Neural cell (in vitro differentiated cells): ENCODE measurements around the gene ATP6V1F. TPM values are rescaled to one million over a fixed set of nuclear protein-coding genes. Genes with fewer than 3 reads are reported as not detected.

ENCODE experiments used
- H2AFZ ChIP-seq: fragments of 200-600, 300-800 bp; sonication (generic), shearing (Covaris generic); 2 replicates; pipeline ENCODE4 v1.6.0; 2014; ENCODE audit warnings: low read depth, mild to moderate bottlenecking, antibody characterized with exemption, low read length, moderate library complexity
- H3F3A ChIP-seq: fragments of 200-600 bp; shearing (Covaris generic); 2 replicates; pipeline ENCODE4 v1.6.1; 2016; ENCODE audit warnings: mild to moderate bottlenecking, moderate library complexity, mixed read lengths, antibody characterized with exemption, low read length; ENCODE audit not compliant: insufficient read depth, poor library complexity, severe bottlenecking
- H3K27ac ChIP-seq: fragments of 200-600, 300-800 bp; sonication (generic), shearing (Covaris generic); 2 replicates; pipeline ENCODE4 v1.5.1; 2014; ENCODE audit warnings: mild to moderate bottlenecking, low read length, moderate library complexity
- H3K27me3 ChIP-seq: fragments of 300-800, 200-600 bp; sonication (generic), shearing (Covaris generic); 2 replicates; pipeline ENCODE4 v1.6.0; 2014; ENCODE audit warnings: mild to moderate bottlenecking, low read depth, low read length, moderate library complexity; ENCODE audit not compliant: insufficient read depth
- H3K36me3 ChIP-seq: fragments of 300-800, 200-600 bp; sonication (generic), shearing (Covaris generic); 2 replicates; pipeline ENCODE4 v1.5.1; 2014; ENCODE audit warnings: mild to moderate bottlenecking, antibody characterized with exemption, low read length, moderate library complexity; ENCODE audit not compliant: insufficient read depth
- H3K4me2 ChIP-seq: fragments of 300-800, 200-600 bp; sonication (generic), shearing (Covaris generic); 2 replicates; pipeline ENCODE4 v1.6.0; 2014; ENCODE audit warnings: mild to moderate bottlenecking, low read length
- H3K4me3 ChIP-seq: fragments of 300-800, 200-600 bp; sonication (generic), shearing (Covaris generic); 2 replicates; pipeline ENCODE4 v1.5.1; 2014; ENCODE audit warnings: mild to moderate bottlenecking, low read length, moderate library complexity
- H3K79me2 ChIP-seq: fragments of 200-600 bp; shearing (Covaris generic); replicated peaks from 2 replicates; pipeline ENCODE4 v1.6.0; 2014; ENCODE audit warnings: mild to moderate bottlenecking, low read length, moderate library complexity; ENCODE audit not compliant: insufficient read depth
- H3K9ac ChIP-seq: fragments of 300-800, 200-600 bp; sonication (generic), shearing (Covaris generic); 2 replicates; pipeline ENCODE4 v1.6.1; 2016; ENCODE audit warnings: mild to moderate bottlenecking, low read length, mixed read lengths
- H3K9me2 ChIP-seq: fragments of 200-600 bp; shearing (Covaris generic); 2 replicates; pipeline ENCODE4 v1.6.1; 2016; ENCODE audit warnings: mild to moderate bottlenecking, low read length, mixed read lengths; ENCODE audit not compliant: insufficient read depth
- H3K9me3 ChIP-seq: fragments of 200-600, 300-800 bp; sonication (generic), shearing (Covaris generic); 2 replicates; pipeline ENCODE4 v1.6.1; 2016; ENCODE audit warnings: mild to moderate bottlenecking, mixed run types, low read length, moderate library complexity, mixed read lengths
- H4K20me1 ChIP-seq: fragments of 200-600 bp; shearing (Covaris generic); 2 replicates; pipeline ENCODE4 v1.6.1; 2016; ENCODE audit warnings: mild to moderate bottlenecking, mixed run types; ENCODE audit not compliant: insufficient read depth
- CTCF ChIP-seq: fragments of 450-650 bp; IDR thresholded peaks from 2 replicates; pipeline ENCODE4 v1.5.1; 2014; ENCODE audit warnings: antibody characterized with exemption, mild to moderate bottlenecking, moderate library complexity; ENCODE audit not compliant: poor library complexity, severe bottlenecking
- EP300 ChIP-seq: fragments of 450-650 bp; conservative IDR thresholded peaks from 2 replicates; pipeline ENCODE4 v1.6.1; 2014; ENCODE audit warnings: antibody characterized with exemption, mild to moderate bottlenecking, moderate library complexity; ENCODE audit not compliant: poor library complexity, severe bottlenecking
- EZH2 ChIP-seq: fragments of 200-600, 300-800 bp; shearing (Covaris generic), sonication (generic); IDR thresholded peaks from 2 replicates; pipeline ENCODE4 v1.6.1; 2014; ENCODE audit warnings: antibody characterized with exemption, low read length, borderline replicate concordance, mild to moderate bottlenecking; ENCODE audit not compliant: insufficient read depth, poor library complexity, severe bottlenecking
- MXI1 ChIP-seq: fragments of 450-650 bp; conservative IDR thresholded peaks from 2 replicates; pipeline ENCODE4 v1.6.1; 2014; ENCODE audit warnings: antibody characterized with exemption, mild to moderate bottlenecking; ENCODE audit not compliant: poor library complexity, severe bottlenecking
- POLR2AphosphoS5 ChIP-seq: IDR thresholded peaks from 2 replicates; pipeline ENCODE4 v1.6.1; 2012
- RAD21 ChIP-seq: fragments of 450-650 bp; conservative IDR thresholded peaks from 2 replicates; pipeline ENCODE4 v1.6.1; 2014; ENCODE audit warnings: antibody characterized with exemption, mild to moderate bottlenecking, moderate library complexity
- REST ChIP-seq: IDR thresholded peaks from 2 replicates; pipeline ENCODE4 v1.6.1; 2012; ENCODE audit warnings: borderline replicate concordance
- SMC3 ChIP-seq: fragments of 450-650 bp; conservative IDR thresholded peaks from 2 replicates; pipeline ENCODE4 v1.6.1; 2014; ENCODE audit warnings: antibody characterized with exemption, mild to moderate bottlenecking, moderate library complexity; ENCODE audit not compliant: poor library complexity
- TAF1 ChIP-seq: IDR thresholded peaks from 2 replicates; pipeline ENCODE4 v1.6.1; 2012; ENCODE audit warnings: low read depth
- polyA plus RNA-seq: library from polyadenylated mRNA; depleted of rRNA; stranded (reverse); fragments of >200 nt; gene quantifications from 2 replicates; pipeline ENCODE4 v1.2.3, GENCODE V29; 2014

The ATP6V1F gene
- polyA plus RNA-seq, 1 donor from 2014 or later: 246 TPM

- Histone ChIP-seq H3K27me3 (no peaks in the 10 kb centered on the region), H3F3A (no peaks in the 10 kb centered on the region), H4K20me1 (no peaks in the 10 kb centered on the region), H3K4me2 (no peak overlapping the region), H3K79me2 (no peaks in the 10 kb centered on the region), H3K9ac (no peak overlapping the region), H3K9me3 (no peaks in the 10 kb centered on the region), H2AFZ (no peak overlapping the region), H3K27ac (no peak overlapping the region), H3K36me3 (no peaks in the 10 kb centered on the region), H3K9me2 (no peaks in the 10 kb centered on the region), H3K4me3 (no peak overlapping the region)
- TF ChIP-seq POLR2AphosphoS5 (no peak), REST (no peak), SMC3 (no peak), RAD21 (no peak), MXI1 (no peak), EZH2 (no peak), EP300 (no peak), TAF1 (no peak), CTCF (no peak)
Measured at GRCh38 chr7:128815289-128815942, 47.2 kb upstream of the ATP6V1F start.

GRCh38 chr7:128818694-128819093, 44.0 kb upstream of the ATP6V1F start:
- TF ChIP-seq EZH2: no peak
- TF ChIP-seq CTCF: no peak
- TF ChIP-seq RAD21: no peak
- no peak for TF ChIP-seq POLR2AphosphoS5
- TF ChIP-seq TAF1: no peak
- TF ChIP-seq REST: no peak
- no peak for TF ChIP-seq SMC3
- no peak for TF ChIP-seq EP300
- no peak for TF ChIP-seq MXI1
- H3K79me2 ChIP-seq: no peaks in the 10 kb centered on the region
- H3K9me3 ChIP-seq: no peaks in the 10 kb centered on the region
- H3K9me2 ChIP-seq: no peaks in the 10 kb centered on the region
- H3K27me3 ChIP-seq: no peaks in the 10 kb centered on the region
- H3K36me3 ChIP-seq: no peaks in the 10 kb centered on the region
- no peaks in the 10 kb centered on the region for H3F3A ChIP-seq
- no peak overlapping the region for H3K4me2 ChIP-seq
- H2AFZ ChIP-seq: no peak overlapping the region
- H3K9ac ChIP-seq: no peak overlapping the region
- no peak overlapping the region for H3K27ac ChIP-seq
- H3K4me3 ChIP-seq: no peak overlapping the region
- no peaks in the 10 kb centered on the region for H4K20me1 ChIP-seq
